Measurements from ENCODE around the gene PAWR.
"Not testable (repeated sequence)": the region's sequence is repeated elsewhere in the genome, so short reads cannot be mapped to it uniquely, and the experiment has no call there.

Gene PAWR

GRCh38 chr12:79591988-79592387 lies 98.8 kb downstream of the PAWR start:
- no peak for DNase-seq (ENCODE audit: low read depth in 2 of 2)

- no peak for DNase-seq (ENCODE audit: low read depth in 2 of 2)
Observed at GRCh38 chr12:79590751-79591150, 100.0 kb downstream of the PAWR start.

GRCh38 chr12:79587368-79587767 lies 103.4 kb downstream of the PAWR start:
- no peak for DNase-seq (ENCODE audit: low read depth in 2 of 2)

- DNase-seq (ENCODE audit: low read depth in 2 of 2): no peak
Observed at GRCh38 chr12:79585147-79585546, 105.6 kb downstream of the PAWR start.

- no peak for DNase-seq (ENCODE audit: low read depth in 2 of 2)
Observed at GRCh38 chr12:79573820-79574219, 116.9 kb downstream of the PAWR start.

GRCh38 chr12:79569679-79570078 lies 121.1 kb downstream of the PAWR start:
- no peak for DNase-seq (ENCODE audit: low read depth in 2 of 2)

GRCh38 chr12:79567175-79567563 lies 123.6 kb downstream of the PAWR start:
- no peak for DNase-seq (ENCODE audit: low read depth in 2 of 2)

GRCh38 chr12:79566452-79567174 lies 124.2 kb downstream of the PAWR start:
- DNase-seq (ENCODE audit: low read depth in 2 of 2): no peak

- DNase-seq (ENCODE audit: low read depth in 2 of 2): not testable (repeated sequence)
Observed at GRCh38 chr12:79564727-79565350, 125.9 kb downstream of the PAWR start.

- DNase-seq (ENCODE audit: low read depth in 2 of 2): no peak
Observed at GRCh38 chr12:79563021-79563740, 127.6 kb downstream of the PAWR start.

GRCh38 chr12:79561401-79562132 lies 129.2 kb downstream of the PAWR start:
- no peak for DNase-seq (ENCODE audit: low read depth in 2 of 2)

- DNase-seq (ENCODE audit: low read depth in 2 of 2): no peak
Observed at GRCh38 chr12:79560225-79560889, 130.4 kb downstream of the PAWR start.

GRCh38 chr12:79559591-79559990 lies 131.2 kb downstream of the PAWR start:
- no peak for DNase-seq (ENCODE audit: low read depth in 2 of 2)

- DNase-seq (ENCODE audit: low read depth in 2 of 2): no peak
Observed at GRCh38 chr12:79558924-79559469, 131.8 kb downstream of the PAWR start.

- no peak for DNase-seq (ENCODE audit: low read depth in 2 of 2)
Observed at GRCh38 chr12:79557690-79558315, 133.0 kb downstream of the PAWR start.

GRCh38 chr12:79555028-79555925 lies 135.5 kb downstream of the PAWR start:
- DNase-seq (ENCODE audit: low read depth in 2 of 2): no peak

- DNase-seq (ENCODE audit: low read depth in 2 of 2): no peak
Observed at GRCh38 chr12:79553863-79554574, 136.7 kb downstream of the PAWR start.

- DNase-seq (ENCODE audit: low read depth in 2 of 2): no peak
Observed at GRCh38 chr12:79552192-79552591, 138.6 kb downstream of the PAWR start.
